ENCODE results near the gene FYN. TPM values are rescaled to one million over a fixed set of nuclear protein-coding genes. Genes with fewer than 3 reads are reported as not detected.
A peak's percentile ranks its signal among the peaks of the same experiment; 100 is the strongest.

Gene FYN
- total RNA-seq, 1 experiment from 2014 or later: 49.9 TPM

- no peak for DNase-seq (ENCODE audit: low read depth)
Measured at GRCh38 chr6:111747829-111748228, 125.4 kb downstream of the FYN start.

- DNase-seq (ENCODE audit: low read depth): no peak
Measured at GRCh38 chr6:111747396-111747795, 125.9 kb downstream of the FYN start.

- DNase-seq (ENCODE audit: low read depth): no peak
Measured at GRCh38 chr6:111746983-111747382, 126.3 kb downstream of the FYN start.

- no peak for DNase-seq (ENCODE audit: low read depth)
Measured at GRCh38 chr6:111745636-111746035, 127.6 kb downstream of the FYN start.

- no peak for DNase-seq (ENCODE audit: low read depth)
Measured at GRCh38 chr6:111745186-111745585, 128.1 kb downstream of the FYN start.

- DNase-seq (ENCODE audit: low read depth): no peak
Measured at GRCh38 chr6:111743862-111744692, 129.2 kb downstream of the FYN start.

GRCh38 chr6:111743360-111743759 lies 129.9 kb downstream of the FYN start:
- DNase-seq (ENCODE audit: low read depth): no peak

- no peak for DNase-seq (ENCODE audit: low read depth)
Measured at GRCh38 chr6:111741177-111741952, 131.9 kb downstream of the FYN start.

GRCh38 chr6:111740506-111740905 lies 132.7 kb downstream of the FYN start:
- no peak for DNase-seq (ENCODE audit: low read depth)

GRCh38 chr6:111739257-111739696 lies 134.0 kb downstream of the FYN start:
- DNase-seq (ENCODE audit: low read depth): no peak

GRCh38 chr6:111738631-111739030 lies 134.6 kb downstream of the FYN start:
- no peak for DNase-seq (ENCODE audit: low read depth)

- DNase-seq (ENCODE audit: low read depth): no peak
Measured at GRCh38 chr6:111738156-111738555, 135.1 kb downstream of the FYN start.

GRCh38 chr6:111737065-111737521 lies 136.2 kb downstream of the FYN start:
- DNase-seq (ENCODE audit: low read depth): peak; percentile 59

GRCh38 chr6:111736005-111736608 lies 137.1 kb downstream of the FYN start:
- no peak for DNase-seq (ENCODE audit: low read depth)

GRCh38 chr6:111734068-111735061 lies 138.9 kb downstream of the FYN start:
- DNase-seq (ENCODE audit: low read depth): no peak

- no peak for DNase-seq (ENCODE audit: low read depth)
Measured at GRCh38 chr6:111732390-111732789, 140.9 kb downstream of the FYN start.

- DNase-seq (ENCODE audit: low read depth): no peak
Measured at GRCh38 chr6:111731456-111732195, 141.6 kb downstream of the FYN start.

- no peak for DNase-seq (ENCODE audit: low read depth)
Measured at GRCh38 chr6:111730864-111731263, 142.4 kb downstream of the FYN start.

- peak; percentile 48 for DNase-seq (ENCODE audit: low read depth)
Measured at GRCh38 chr6:111727802-111728201, 145.4 kb downstream of the FYN start.

GRCh38 chr6:111727041-111727440 lies 146.2 kb downstream of the FYN start:
- peak; percentile 61 for DNase-seq (ENCODE audit: low read depth)
